Renal cortex interstitium (tissue), 11 donors: ENCODE data around the gene PRRT2. TPM values are rescaled to one million over a fixed set of nuclear protein-coding genes. Genes with fewer than 3 reads are reported as not detected.
"Not testable (repeated sequence)": the region's sequence is repeated elsewhere in the genome, so short reads cannot be mapped to it uniquely, and the experiment has no call there.

Source experiments
- DNase-seq, 11 donors: peaks; one replicate each; pipeline ENCODE4 v3.0.0-alpha.2; 2013; ENCODE audit warnings: low read depth in 9 of 11, low spot score in 4 of 11; ENCODE audit errors: extremely low read depth in 1 of 11
- polyA plus RNA-seq, 3 donors: library from polyadenylated mRNA; unstranded; fragments of 120-200 nt; gene quantifications; one replicate each; pipeline ENCODE4 v1.2.1, GENCODE V29; 2013; ENCODE audit not compliant: insufficient read length in 3 of 3

The PRRT2 gene
- polyA plus RNA-seq, 3 donors: 13.3 to 27.2 (median 18.1) TPM

DNA sequence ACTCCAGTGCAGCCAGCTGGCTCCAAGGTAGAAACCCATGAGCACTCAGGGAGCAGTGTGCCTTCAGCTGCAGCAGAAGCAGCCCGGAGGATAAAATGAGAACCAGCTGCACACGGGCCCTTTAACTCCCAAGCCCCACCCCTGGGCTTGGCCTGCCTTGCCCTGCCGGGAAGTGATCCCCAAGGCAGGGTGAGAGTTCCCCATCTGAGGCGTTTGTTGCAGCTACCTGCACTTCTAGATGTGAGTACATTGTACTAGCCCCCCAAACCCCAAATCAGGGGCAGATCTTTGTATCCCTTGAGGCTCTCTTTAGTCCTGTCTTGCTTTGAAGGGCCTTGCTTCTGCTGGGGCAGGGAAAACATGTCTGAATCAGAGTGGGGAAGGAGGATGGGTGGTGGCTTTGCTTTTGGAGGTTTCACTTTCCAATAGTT lies 8.3 kb downstream of the PRRT2 start, which contains the start of gene MVP:
Gene MVP, plus strand, starts transcription at position 192 of the 431 bp plus-strand sequence. CDS start 10,088 bp downstream, outside the sequence.
- DNase-seq: no peak

DNA sequence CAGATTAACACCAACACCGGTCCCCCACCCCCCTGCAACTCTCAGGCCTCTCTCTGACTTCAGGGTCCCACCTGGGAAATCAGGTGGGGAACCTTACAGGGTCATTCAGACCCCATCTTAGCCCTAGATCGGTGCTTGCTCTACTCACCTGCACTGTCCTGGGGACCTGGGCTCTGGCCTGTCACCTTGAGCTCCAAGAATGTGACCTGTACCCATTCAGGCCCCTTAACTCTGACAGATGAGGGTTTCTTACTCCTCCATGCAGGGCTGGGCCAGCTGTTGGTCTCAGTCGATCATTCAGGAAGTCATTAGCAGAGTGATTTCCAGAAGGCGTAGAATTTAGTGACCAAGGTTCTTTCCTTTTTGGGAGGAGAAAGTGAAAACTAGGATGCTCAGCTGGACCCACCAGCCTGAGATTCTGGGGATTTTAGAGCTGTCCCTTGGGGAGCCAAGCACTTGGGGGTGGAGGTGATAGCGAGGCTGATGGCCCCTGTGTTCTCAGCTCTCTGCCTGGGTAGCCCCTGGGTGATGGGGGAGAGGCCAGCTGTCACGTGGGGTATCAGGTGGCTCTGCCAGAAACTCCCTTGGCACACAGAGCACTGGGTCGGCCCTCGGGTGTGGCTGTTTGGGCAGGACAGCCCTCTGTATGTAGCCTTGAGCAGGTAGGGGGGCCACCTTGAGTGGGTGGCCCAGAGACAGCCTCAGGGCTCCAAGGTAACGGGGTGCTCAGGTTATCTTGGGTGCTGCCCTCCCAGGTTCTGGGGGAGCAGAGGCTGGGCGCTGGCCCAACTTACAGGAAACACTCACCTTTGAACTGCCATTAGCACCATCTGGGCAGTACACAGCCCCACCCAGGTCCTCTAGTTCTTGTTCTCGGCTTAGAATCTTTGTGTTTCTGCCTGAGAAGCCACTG lies 9.0 kb downstream of the PRRT2 start:
- no peak for DNase-seq

GRCh38 chr16:29821643-29822115 lies 9.7 kb downstream of the PRRT2 start:
- no peak for DNase-seq

- no peak for DNase-seq
Measured at GRCh38 chr16:29824589-29825144, 12.7 kb downstream of the PRRT2 start.

DNA sequence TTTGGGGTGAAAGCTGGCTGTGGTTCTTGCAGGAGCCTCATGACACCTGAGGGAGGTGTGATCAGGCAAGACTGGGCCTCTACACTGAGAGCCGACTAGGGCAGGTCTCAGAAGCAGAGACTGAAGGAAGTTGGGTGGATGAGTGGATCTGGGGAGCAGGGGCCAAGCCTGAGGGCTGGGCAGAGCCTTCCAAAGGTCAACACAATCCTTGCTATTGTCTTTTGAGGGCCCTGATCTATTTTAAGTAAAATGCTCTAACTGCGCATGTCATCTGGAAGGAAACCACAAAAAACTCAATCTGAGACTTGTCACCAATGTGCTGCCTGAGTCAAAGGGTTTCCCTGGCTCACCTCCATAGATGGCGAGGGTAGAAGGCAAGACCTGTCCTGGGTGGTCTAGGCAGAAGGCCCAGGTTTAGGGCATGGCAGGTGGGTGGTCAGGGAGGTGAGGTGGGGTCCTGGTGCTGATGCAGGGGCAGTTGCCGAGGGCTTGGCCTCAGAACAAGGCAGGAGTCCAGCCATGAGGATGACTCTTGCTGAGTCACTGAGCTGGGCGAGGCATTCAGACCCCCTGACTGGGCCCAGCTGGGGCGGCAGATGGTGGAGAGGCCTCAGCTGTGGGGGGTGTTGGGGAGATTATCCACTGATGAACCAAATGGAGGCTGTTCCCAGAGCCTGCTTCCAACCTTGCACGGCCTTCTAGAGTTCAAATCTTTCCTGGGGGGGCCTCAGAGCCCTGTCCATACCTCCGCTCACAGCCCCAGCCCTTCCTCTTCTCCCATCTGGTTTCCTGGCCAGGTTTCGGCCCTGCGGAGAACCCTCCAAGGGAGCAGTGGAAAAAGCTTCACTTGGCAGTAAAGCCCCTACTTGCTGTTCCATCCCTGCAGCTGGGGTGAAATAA lies 13.4 kb downstream of the PRRT2 start:
- no peak for DNase-seq

DNA sequence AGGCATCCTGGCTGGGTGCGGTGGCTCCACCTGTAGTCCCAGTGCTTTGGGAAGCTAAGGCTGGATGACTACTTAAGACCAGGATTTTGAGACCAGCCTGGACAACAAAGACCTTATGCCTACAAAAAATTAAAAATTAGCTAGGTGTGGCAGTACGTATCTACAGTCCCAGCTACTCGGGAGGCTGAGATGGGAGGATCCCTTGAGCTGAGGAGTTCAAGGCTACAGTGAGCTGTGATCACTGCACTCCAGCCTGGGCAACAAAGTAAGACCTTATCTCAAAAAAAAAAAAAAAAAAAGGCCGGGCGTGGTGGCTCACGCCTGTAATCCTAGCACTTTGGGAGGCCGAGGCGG lies 14.3 kb downstream of the PRRT2 start:
- no peak for DNase-seq

DNA sequence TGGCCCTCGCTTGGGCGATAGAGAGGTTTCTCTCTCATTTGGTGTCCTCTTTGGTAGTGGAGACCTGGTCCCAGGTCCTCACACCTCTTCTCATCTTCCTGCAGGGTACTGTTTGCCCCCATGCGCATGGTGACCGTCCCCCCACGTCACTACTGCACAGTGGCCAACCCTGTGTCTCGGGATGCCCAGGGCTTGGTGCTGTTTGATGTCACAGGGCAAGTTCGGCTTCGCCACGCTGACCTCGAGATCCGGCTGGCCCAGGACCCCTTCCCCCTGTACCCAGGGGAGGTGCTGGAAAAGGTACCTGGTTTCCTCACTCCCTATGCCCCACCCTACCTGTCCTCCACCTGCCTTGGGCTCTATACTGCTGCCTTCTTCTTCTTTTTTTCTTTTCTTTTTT lies 18.8 kb downstream of the PRRT2 start:
- no peak for DNase-seq

DNA sequence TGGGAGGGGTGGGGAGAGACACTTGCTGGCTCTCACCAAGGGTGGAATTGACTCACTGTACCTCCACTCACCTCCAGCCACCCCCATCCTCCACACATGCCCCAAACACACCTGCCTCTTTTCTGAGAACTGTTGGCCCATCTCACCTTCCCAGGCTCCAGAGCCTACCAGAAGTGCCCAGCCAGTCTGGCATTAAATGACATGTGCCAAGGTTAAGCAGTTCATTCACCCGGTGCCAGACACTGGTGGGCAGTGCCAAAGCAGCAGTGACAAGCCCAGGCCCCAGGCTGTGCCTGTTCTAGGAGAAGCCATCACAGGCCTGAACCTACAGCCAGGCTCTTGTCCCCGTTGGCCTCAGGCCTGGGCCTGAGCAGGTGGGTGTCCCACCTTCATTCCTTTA lies 19.5 kb downstream of the PRRT2 start:
- DNase-seq: no peak

DNA sequence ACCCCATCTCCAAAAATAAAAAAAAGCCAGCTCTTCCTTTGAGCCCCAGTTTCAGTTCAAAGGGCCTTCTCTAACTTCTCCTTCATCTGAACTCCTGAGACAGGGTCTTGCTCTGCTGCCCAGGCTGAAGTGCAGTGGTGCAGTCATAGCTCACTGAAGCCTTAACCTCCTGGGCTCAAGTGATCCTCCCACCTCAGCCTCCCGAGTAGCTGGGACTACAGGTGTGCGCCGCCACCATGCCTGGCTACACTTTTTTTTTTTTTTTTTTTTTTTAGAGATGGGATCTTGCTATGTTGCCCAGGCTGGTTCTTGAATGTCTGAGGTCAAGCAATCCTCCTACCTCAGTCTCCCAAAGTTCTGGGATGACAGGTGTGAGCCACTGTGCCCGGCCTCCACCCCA lies 21.2 kb downstream of the PRRT2 start:
- not testable (repeated sequence) for DNase-seq

DNA sequence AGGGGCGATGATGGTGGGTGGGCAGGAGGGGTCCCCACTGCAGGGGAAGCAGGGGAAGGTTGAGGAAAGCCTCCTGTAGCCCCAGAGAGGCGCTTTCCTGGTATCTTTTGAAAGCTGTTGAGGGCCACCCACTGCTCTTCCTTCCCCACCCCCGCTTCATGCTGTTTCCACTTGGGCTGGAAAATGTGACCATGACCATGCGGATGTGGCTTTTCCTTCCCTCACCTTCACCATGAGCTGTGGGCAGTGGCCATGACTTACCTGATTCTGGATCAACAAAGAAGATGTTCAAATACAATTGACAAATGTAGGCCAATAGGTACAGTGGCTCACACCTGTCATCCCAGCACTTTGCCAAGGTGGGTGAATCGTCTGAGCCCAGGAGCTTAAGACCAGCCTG lies 22.1 kb downstream of the PRRT2 start:
- DNase-seq: no peak

DNA sequence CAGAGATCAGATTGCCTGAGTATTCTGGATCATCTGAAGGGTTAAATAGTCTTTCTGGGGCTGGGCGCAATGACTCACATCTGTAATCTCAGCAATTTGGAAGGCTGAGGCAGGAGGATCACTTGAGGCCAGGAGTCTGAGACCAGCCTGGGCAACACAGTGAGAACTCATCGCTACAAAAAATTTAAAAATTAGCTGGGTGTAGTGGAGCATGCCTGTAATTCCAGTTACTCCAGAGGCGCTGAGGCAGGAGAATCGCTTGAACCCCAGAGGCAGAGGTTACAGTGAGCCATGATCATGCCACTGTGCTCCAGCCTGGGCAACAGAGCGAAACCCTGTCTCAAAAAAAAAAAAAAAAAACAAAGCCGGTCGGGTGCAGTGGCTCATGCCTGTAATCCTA lies 23.9 kb downstream of the PRRT2 start:
- no peak for DNase-seq

DNA sequence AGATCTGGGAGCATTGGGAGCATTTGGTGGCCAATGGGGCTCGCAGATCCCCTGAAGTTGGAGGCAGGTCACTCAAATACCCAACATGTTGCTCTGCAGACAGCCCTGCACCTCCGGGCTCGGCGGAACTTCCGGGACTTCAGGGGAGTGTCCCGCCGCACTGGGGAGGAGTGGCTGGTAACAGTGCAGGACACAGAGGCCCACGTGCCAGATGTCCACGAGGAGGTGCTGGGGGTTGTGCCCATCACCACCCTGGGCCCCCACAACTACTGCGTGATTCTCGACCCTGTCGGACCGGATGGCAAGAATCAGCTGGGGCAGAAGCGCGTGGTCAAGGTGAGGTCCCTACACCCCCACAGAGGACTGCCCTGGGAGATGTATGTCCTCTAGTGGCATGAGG lies 24.6 kb downstream of the PRRT2 start:
- DNase-seq: no peak

- no peak for DNase-seq
Measured at GRCh38 chr16:29837841-29838240, 25.8 kb downstream of the PRRT2 start.

GRCh38 chr16:29839822-29840221 lies 27.8 kb downstream of the PRRT2 start:
- DNase-seq: no peak

DNA sequence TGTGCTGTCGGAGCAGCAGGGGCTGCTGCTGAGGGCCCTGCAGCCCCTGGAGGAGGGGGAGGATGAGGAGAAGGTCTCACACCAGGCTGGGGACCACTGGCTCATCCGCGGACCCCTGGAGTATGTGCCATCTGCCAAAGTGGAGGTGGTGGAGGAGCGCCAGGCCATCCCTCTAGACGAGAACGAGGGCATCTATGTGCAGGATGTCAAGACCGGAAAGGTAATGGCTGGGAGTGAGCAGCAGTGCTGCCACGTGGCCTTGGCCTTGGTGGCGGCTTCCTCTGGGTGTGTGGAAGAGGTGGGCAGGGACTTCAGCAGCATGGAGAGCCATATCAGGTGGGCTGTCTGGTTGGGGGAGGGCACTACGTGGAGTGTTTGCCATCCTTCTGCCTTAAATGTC lies 28.2 kb downstream of the PRRT2 start:
- no peak for DNase-seq

- DNase-seq: no peak
Measured at GRCh38 chr16:29841631-29842030, 29.6 kb downstream of the PRRT2 start.

DNA sequence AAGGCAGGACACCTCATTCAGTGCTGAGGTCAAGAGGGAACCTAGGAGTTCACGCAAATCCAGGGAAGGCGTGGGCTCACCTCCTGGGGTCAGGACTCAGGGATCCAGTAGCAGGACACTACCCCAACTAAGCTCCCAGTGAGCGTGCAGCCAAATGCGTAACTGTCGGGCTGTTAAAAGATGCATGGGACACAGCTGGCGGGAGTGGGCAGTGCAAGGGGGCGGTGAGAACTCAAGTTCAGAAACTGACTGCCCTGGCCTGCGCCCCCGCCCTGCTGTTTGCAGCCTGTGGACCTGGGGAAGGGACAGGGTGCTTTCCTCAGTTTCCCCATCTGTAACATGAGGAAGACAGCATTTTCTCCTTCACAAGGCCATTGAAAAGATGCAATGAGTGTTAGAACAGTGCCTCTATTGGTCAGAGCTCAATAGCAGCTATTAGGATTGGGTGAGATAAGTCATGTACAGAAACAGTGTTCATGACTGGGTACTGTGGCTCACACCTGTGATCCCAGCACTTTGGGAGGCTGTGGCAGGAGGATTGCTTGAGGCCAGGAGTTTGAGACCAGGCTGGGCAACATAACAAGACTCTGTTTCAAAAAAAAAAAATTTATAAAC lies 30.8 kb downstream of the PRRT2 start:
- no peak for DNase-seq

- DNase-seq: no peak
Measured at GRCh38 chr16:29843931-29844330, 31.9 kb downstream of the PRRT2 start.
